ENCODE results near the gene EYS. TPM values are rescaled to one million over a fixed set of nuclear protein-coding genes. Genes with fewer than 3 reads are reported as not detected.

EYS gene
- total and polyA plus RNA-seq, 4 donors = 0.53 to 4.5 (median 2.4) TPM

- WGBS (ENCODE audit: insufficient coverage) = no CpG with 5 or more reads among the region's 1 CpG
- H3K36me3 ChIP-seq (ENCODE audit: control insufficient read depth, insufficient read depth, low read length) = no peaks in the 10 kb centered on the region
- no peak overlapping the region for H3K4me3 ChIP-seq (ENCODE audit: low read depth, low read length)
- DNase-seq (ENCODE audit: low read depth in 4 of 6, low spot score in 6 of 6) = no peak
- H3K9me3 ChIP-seq (ENCODE audit: control insufficient read depth, insufficient read depth, low read length) = peaks cover 1% of the 10 kb centered on the region
- H3K27me3 ChIP-seq (ENCODE audit: control insufficient read depth, insufficient read depth, low read length) = no peaks in the 10 kb centered on the region
- H3K4me1 ChIP-seq (ENCODE audit: control insufficient read depth, insufficient read depth, low read length) = no peaks in the 10 kb centered on the region
- no peak overlapping the region for H3K27ac ChIP-seq (ENCODE audit: low read depth, low read length)
These were observed 1825.2 kb downstream of the EYS start for GRCh38 chr6:63881791-63882190.

- Histone ChIP-seq H3K4me1 (ENCODE audit: control insufficient read depth, insufficient read depth, low read length) (no peaks in the 10 kb centered on the region), H3K36me3 (ENCODE audit: control insufficient read depth, insufficient read depth, low read length) (no peaks in the 10 kb centered on the region), H3K4me3 (ENCODE audit: low read depth, low read length) (no peak overlapping the region), H3K9me3 (ENCODE audit: control insufficient read depth, insufficient read depth, low read length) (no peaks in the 10 kb centered on the region), H3K27ac (ENCODE audit: low read depth, low read length) (no peak overlapping the region), H3K27me3 (ENCODE audit: control insufficient read depth, insufficient read depth, low read length) (no peaks in the 10 kb centered on the region)
- no peak for DNase-seq (ENCODE audit: low read depth in 4 of 6, low spot score in 6 of 6)
- WGBS (ENCODE audit: insufficient coverage) = no CpG with 5 or more reads among the region's 4 CpGs
These were observed 1834.8 kb downstream of the EYS start for GRCh38 chr6:63872233-63872632.

DNA sequence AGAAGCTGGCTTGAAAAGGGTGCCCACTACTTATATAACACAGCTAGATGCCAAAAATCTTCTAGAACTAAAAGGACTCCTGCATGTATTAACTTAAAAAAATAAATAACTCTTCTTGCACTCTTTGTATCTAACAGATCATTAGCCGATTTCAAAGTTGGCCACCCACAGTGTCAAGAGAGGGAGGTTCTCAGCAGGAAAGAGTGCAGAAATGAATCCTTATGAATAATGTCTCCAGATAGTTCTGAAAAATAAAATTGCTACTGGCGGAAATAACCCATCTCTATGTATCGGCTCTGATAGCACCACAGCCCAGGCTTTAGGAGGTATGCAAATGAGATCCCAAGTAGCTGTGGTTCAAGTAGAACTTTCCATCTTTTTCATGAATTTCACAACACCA, 1838.7 kb downstream of the EYS start:
- Histone ChIP-seq H3K27ac (ENCODE audit: low read depth, low read length) (no peak overlapping the region), H3K9me3 (ENCODE audit: control insufficient read depth, insufficient read depth, low read length) (no peaks in the 10 kb centered on the region), H3K4me3 (ENCODE audit: low read depth, low read length) (no peak overlapping the region), H3K36me3 (ENCODE audit: control insufficient read depth, insufficient read depth, low read length) (no peaks in the 10 kb centered on the region), H3K27me3 (ENCODE audit: control insufficient read depth, insufficient read depth, low read length) (no peaks in the 10 kb centered on the region), H3K4me1 (ENCODE audit: control insufficient read depth, insufficient read depth, low read length) (no peaks in the 10 kb centered on the region)
- peak in 1 of 6 donors; percentile 21 for DNase-seq (ENCODE audit: low read depth in 4 of 6, low spot score in 6 of 6)
- WGBS (ENCODE audit: insufficient coverage) = no CpG with 5 or more reads among the region's 3 CpGs

DNA sequence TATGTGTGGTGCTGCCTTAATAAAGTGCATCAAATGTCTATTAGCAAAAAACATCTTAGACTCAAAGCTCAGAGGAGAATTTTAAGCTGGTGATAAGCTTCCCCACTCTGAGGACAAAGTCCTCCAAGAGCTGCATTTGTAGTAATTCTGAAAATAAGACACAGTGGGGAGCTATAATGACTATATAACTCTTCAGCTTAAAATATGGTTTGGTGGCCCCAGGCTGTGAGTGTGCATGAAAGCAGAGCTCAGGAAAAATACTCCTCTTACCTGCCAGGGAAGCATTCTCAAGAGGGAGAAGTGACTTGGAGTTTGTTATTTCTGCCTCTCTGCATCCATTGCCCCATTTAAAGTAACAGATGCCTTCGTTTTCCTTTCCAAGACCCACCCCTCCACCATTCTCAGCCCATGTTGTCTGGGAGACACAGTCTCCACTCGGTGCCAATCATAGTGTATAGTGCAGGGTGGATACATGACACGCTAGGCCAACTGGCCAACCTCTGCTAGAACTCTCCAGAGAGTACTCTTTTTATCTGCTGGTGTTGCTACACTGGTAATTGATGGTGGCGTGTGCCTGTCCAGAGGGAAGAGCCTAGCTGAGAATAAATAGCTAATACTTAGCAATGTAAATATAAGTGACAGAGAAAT, 1842.2 kb downstream of the EYS start:
- no peaks in the 10 kb centered on the region for H3K27me3 ChIP-seq (ENCODE audit: control insufficient read depth, insufficient read depth, low read length)
- H3K4me1 ChIP-seq (ENCODE audit: control insufficient read depth, insufficient read depth, low read length) = no peaks in the 10 kb centered on the region
- H3K4me3 ChIP-seq (ENCODE audit: low read depth, low read length) = no peak overlapping the region
- no peak overlapping the region for H3K27ac ChIP-seq (ENCODE audit: low read depth, low read length)
- peak in 2 of 6 donors; percentile 38 to 78 for DNase-seq (ENCODE audit: low read depth in 4 of 6, low spot score in 6 of 6)
- H3K36me3 ChIP-seq (ENCODE audit: control insufficient read depth, insufficient read depth, low read length) = no peaks in the 10 kb centered on the region
- H3K9me3 ChIP-seq (ENCODE audit: control insufficient read depth, insufficient read depth, low read length) = no peaks in the 10 kb centered on the region
- WGBS (ENCODE audit: insufficient coverage) = no CpG with 5 or more reads among the region's 4 CpGs

DNA sequence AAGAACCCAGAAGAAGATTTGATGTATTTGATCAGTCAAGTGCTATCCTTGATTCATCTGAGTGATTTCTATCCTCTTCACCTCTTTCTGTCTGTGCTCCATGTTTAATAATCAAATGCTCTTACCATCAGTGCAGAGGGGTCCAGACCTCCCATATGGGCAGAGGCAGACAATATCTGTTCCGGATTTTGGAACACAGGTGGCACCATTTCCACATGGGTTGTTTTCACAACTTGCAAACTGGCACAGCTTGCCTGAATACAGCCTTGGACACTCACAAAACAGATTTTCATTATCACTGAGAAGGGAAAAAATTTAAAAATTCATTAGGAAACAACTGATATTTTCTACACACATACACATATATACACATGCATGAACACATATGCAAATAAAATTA, 1843.0 kb downstream of the EYS start:
- peak in 1 of 6 donors; percentile 51 for DNase-seq (ENCODE audit: low read depth in 4 of 6, low spot score in 6 of 6)
- no peak overlapping the region for H3K27ac ChIP-seq (ENCODE audit: low read depth, low read length)
- no peaks in the 10 kb centered on the region for H3K36me3 ChIP-seq (ENCODE audit: control insufficient read depth, insufficient read depth, low read length)
- H3K4me3 ChIP-seq (ENCODE audit: low read depth, low read length) = no peak overlapping the region
- no peaks in the 10 kb centered on the region for H3K9me3 ChIP-seq (ENCODE audit: control insufficient read depth, insufficient read depth, low read length)
- H3K27me3 ChIP-seq (ENCODE audit: control insufficient read depth, insufficient read depth, low read length) = no peaks in the 10 kb centered on the region
- WGBS (ENCODE audit: insufficient coverage) = no CpG with 5 or more reads among the region's 1 CpG
- H3K4me1 ChIP-seq (ENCODE audit: control insufficient read depth, insufficient read depth, low read length) = no peaks in the 10 kb centered on the region

DNA sequence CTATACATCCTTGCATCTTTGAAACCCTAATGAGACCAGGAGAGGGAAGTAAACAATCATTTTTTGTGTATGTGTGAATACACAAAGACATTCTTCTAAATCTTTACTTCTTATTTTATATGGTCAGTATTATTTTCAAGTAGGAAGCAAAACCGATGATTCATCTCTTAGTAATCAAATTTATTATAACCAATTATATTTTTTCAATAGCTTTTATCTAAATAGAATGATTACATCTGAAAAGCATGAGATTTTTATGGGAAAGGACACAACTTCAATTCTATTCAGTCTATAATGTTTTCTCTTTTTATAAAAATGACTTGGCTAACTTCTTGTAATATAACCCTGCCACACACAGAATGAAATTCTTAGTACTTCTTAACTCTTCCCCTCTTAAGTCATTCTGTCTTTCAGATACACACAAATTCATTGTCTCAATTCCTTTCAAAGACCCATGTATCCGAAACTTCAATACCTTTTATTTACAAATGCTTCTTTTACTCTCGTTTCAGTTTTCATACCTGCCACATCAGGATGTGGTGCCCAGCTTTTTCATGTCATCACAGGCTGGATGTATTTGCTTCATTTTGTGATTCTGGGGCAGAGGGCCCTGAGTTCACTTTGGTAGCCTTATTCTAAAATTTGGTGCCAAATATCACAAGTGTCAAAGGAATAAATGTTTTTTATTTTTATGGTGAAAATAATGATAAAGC, 1844.4 kb downstream of the EYS start:
- 86% methylated on average over 1 of the region's 3 CpGs for WGBS (ENCODE audit: insufficient coverage)
- no peaks in the 10 kb centered on the region for H3K9me3 ChIP-seq (ENCODE audit: control insufficient read depth, insufficient read depth, low read length)

GRCh38 chr6:63859528-63859927, 1847.5 kb downstream of the EYS start:
- no peaks in the 10 kb centered on the region for H3K4me1 ChIP-seq (ENCODE audit: control insufficient read depth, insufficient read depth, low read length)
- no peak overlapping the region for H3K4me3 ChIP-seq (ENCODE audit: low read depth, low read length)
- no peaks in the 10 kb centered on the region for H3K9me3 ChIP-seq (ENCODE audit: control insufficient read depth, insufficient read depth, low read length)
- WGBS (ENCODE audit: insufficient coverage) = no CpG with 5 or more reads among the region's 4 CpGs
- peak in 1 of 6 donors; percentile 57 for DNase-seq (ENCODE audit: low read depth in 4 of 6, low spot score in 6 of 6)
- no peak overlapping the region for H3K27ac ChIP-seq (ENCODE audit: low read depth, low read length)
- no peaks in the 10 kb centered on the region for H3K27me3 ChIP-seq (ENCODE audit: control insufficient read depth, insufficient read depth, low read length)
- no peaks in the 10 kb centered on the region for H3K36me3 ChIP-seq (ENCODE audit: control insufficient read depth, insufficient read depth, low read length)

More for the DNA sequence above, 1844.4 kb downstream of the EYS start:
- DNase-seq (ENCODE audit: low read depth in 4 of 6, low spot score in 6 of 6) = no peak
- Histone ChIP-seq H3K4me1 (ENCODE audit: control insufficient read depth, insufficient read depth, low read length) (no peaks in the 10 kb centered on the region), H3K27ac (ENCODE audit: low read depth, low read length) (no peak overlapping the region), H3K36me3 (ENCODE audit: control insufficient read depth, insufficient read depth, low read length) (no peaks in the 10 kb centered on the region), H3K27me3 (ENCODE audit: control insufficient read depth, insufficient read depth, low read length) (no peaks in the 10 kb centered on the region), H3K4me3 (ENCODE audit: low read depth, low read length) (no peak overlapping the region)

GRCh38 chr6:63858691-63859090, 1848.3 kb downstream of the EYS start:
- WGBS (ENCODE audit: insufficient coverage) = 75% methylated on average over 1 of the region's 2 CpGs
- Histone ChIP-seq H3K4me3 (ENCODE audit: low read depth, low read length) (no peak overlapping the region), H3K36me3 (ENCODE audit: control insufficient read depth, insufficient read depth, low read length) (no peaks in the 10 kb centered on the region), H3K9me3 (ENCODE audit: control insufficient read depth, insufficient read depth, low read length) (no peaks in the 10 kb centered on the region), H3K4me1 (ENCODE audit: control insufficient read depth, insufficient read depth, low read length) (no peaks in the 10 kb centered on the region), H3K27me3 (ENCODE audit: control insufficient read depth, insufficient read depth, low read length) (no peaks in the 10 kb centered on the region), H3K27ac (ENCODE audit: low read depth, low read length) (no peak overlapping the region)
- DNase-seq (ENCODE audit: low read depth in 4 of 6, low spot score in 6 of 6) = peak in 1 of 6 donors; percentile 26

DNA sequence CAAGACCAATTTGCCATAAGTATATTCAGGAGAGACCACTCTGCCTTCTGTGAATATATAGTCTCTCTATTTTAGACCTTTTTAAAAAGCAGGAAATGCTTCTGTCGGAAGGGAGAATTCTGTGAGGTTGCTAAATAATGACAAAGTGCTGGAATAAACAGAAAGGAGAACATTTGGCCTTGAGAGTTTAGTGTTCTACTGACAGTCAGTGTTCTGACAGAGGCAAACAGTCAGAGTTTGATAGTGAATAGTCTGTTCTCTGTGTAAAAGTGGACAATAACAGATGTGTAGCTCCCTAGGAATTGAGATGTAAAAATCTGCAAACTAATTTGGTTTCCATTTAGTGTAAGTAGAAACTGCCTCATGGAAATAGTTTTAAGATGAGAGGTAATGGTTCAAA, 1850.8 kb downstream of the EYS start:
- WGBS (ENCODE audit: insufficient coverage) = 0% methylated on average over 1 of the region's 1 CpG
- no peaks in the 10 kb centered on the region for H3K4me1 ChIP-seq (ENCODE audit: control insufficient read depth, insufficient read depth, low read length)
- no peak for DNase-seq (ENCODE audit: low read depth in 4 of 6, low spot score in 6 of 6)
- H3K9me3 ChIP-seq (ENCODE audit: control insufficient read depth, insufficient read depth, low read length) = peaks cover 2% of the 10 kb centered on the region
- H3K27me3 ChIP-seq (ENCODE audit: control insufficient read depth, insufficient read depth, low read length) = no peaks in the 10 kb centered on the region
- H3K27ac ChIP-seq (ENCODE audit: low read depth, low read length) = no peak overlapping the region
- no peak overlapping the region for H3K4me3 ChIP-seq (ENCODE audit: low read depth, low read length)
- no peaks in the 10 kb centered on the region for H3K36me3 ChIP-seq (ENCODE audit: control insufficient read depth, insufficient read depth, low read length)

DNA sequence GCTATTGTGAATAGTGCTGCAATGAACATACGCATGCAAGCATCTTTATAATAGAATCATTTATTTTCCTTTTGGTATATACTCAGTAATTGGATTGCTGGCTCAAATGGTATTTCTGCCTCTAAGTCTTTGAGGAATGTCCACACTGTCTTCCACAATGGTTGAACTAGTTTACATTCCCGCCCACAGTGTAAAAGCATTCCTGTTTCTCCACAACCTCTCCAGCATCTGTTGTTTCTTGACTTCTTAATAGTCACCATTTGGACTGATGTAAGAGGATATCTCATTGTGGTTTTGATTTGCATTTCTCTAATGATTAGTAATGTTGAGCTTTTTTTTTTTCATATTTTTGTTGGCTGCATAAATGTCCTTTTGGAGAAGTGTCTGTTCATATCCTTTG, 1862.7 kb downstream of the EYS start:
- DNase-seq (ENCODE audit: low read depth in 4 of 6, low spot score in 6 of 6) = no peak
- H3K27me3 ChIP-seq (ENCODE audit: control insufficient read depth, insufficient read depth, low read length) = no peaks in the 10 kb centered on the region
- WGBS (ENCODE audit: insufficient coverage) = no CpG with 5 or more reads among the region's 2 CpGs
- no peak overlapping the region for H3K4me3 ChIP-seq (ENCODE audit: low read depth, low read length)
- H3K36me3 ChIP-seq (ENCODE audit: control insufficient read depth, insufficient read depth, low read length) = no peaks in the 10 kb centered on the region
- H3K9me3 ChIP-seq (ENCODE audit: control insufficient read depth, insufficient read depth, low read length) = no peaks in the 10 kb centered on the region
- no peak overlapping the region for H3K27ac ChIP-seq (ENCODE audit: low read depth, low read length)
- no peaks in the 10 kb centered on the region for H3K4me1 ChIP-seq (ENCODE audit: control insufficient read depth, insufficient read depth, low read length)

Data from spinal cord (tissue), 10 donors.